Activated naive CD4-positive, alpha-beta T cell treated with anti-CD3 and anti-CD28 coated beads, Interleukin-2, amount 50 U/mL, for 16 hours (primary cell): ENCODE data around the gene SEC14L2.

Experiments used
- DNase-seq: peaks from one replicate; pipeline ENCODE4 v3.0.0-alpha.2; 2020

Gene SEC14L2

DNA sequence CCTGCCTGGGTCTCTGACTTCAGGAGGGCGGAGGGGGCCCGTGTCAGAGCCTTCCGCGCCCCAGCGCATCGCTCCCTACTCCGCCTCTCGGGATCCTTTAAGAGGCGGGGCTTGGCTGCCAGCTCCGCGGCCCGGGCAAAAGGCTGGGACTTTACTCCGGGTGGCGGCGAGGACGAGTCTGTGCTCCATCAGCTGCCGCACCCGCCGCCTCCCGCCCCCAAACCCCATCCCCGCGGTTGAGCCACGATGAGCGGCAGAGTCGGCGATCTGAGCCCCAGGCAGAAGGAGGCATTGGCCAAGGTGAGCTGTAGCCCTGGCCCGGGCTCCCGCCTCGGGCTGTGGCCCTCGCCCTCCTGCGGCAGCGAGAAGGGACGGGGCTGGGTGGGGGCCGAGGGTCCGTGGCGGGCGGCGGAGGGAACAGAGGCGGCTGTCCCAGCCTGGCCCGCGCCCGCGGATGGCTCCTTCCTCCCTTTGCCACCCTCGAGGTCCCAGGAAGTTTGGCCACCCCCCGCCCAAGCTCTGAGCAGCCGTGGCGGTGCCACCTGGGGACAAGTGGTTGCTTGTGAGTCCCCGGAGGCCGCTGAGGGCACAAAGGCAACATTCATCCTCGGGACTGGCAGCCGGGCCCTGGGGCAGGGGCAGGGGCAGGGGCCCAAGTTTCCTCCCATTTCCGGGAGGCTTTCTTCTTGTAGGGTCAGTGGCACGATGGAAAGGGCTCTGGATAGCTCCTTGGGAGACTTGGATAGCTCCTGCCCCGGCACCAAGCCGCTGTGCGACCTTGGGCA, at the start of gene SEC14L2:
TSS of gene SEC14L2 (plus strand) at position 148 of the 785 bp plus-strand sequence. CDS start at position 247, 99 bp downstream.
- peak; percentile 69 for DNase-seq

DNA sequence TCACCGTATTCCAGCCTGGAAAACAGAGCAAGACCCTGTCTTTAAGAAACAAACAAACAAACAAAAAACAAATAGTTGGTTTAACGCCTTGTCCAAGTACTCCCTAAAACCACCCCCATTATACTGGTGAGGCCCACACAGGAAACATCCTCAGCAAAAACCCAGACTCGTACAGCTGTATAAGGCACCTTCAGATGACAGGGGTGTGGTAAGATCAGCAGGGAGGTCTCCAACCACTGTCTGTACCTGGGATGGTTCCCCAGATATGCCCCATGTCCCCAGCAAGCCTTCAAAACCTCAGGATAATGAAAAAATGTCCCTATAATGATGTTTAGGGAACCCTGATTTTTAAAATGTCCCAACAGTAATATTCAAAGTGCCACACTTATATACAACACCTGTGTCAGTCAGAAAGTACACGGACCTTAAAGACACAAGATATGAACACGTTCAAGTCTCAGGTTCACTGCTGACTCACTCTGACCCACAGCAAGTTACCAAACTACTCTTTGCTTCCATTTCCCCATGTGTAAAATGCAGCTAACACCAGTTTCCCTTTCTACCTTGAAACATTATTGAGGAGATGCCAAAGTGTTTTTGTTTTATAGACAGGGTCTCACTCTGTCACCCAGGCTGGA, 49.4 kb upstream of the SEC14L2 start:
- DNase-seq = no peak

DNA sequence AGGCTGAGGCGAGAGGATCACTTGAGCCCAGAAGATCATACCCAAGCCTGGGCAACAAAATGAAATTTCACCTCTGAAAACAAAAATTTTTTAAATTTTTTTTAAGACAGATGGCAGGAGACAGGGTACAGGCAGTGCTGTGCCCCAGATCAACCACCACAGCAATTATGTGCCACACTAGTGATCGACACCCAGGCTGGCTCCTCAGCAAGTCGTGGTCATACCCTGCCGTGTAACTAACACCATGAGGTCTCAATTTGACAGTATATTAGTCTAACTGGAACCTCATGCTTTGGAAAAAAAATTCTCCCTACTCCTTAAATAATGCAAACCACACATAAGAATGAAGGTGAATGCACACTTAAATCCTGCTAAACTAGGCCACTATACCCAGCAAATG, 48.4 kb upstream of the SEC14L2 start:
- no peak for DNase-seq

DNA sequence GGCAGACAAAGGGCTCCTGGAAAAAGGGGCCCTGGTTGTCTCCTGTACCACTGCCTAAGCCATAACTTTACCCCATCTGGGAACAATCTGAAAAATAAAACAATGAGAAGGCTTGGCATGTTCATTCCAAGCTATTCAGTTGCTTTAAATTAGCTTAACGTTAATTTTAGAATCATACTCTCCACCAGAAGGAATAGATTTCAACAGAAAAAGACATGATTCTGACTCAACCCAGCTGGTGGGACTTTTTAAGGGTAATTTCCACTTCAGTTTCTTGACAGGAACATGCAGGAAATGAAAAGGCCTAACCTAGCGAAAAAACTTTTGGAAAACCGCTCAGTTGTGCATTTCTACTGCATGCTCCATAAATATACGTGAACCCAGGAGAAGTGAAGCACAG, 48.0 kb upstream of the SEC14L2 start:
- no peak for DNase-seq

DNA sequence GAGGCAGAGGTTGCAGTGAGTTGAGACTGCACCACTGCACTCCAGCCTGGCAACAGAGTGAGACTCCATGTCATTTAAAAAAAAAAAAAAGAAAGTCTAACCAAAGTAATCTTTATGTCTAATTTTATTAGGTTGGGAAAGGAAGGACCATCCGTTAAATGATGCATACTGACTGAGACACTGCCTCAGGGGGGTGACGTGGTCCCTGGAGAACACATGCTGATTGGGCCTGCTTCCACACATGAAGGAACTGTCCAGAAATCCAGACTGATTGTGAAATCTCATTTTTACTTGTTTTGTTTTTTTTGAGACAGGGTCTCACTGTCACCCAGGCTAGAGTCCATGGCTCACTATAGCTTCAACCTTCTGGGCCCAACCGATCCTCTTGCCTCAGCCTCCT, 45.6 kb upstream of the SEC14L2 start:
- no peak for DNase-seq

DNA sequence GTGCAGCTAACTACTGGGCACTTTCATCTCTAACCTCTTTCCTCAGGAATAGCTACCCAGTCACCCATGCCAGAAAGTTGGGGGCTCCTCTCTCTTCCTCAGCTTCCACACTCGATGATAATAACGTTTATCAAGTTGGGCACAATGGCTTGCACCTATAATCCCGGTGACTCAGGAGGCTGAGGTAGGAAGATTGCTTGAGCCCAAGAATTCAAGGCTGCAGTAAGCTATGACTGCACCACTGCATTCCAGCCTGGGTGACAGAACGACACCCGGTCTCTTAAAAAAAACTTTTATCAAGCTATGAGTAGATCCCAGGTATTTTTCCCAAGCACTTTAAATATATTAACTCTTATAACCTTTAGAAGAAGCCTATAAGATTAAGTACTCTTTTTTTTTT, 42.2 kb upstream of the SEC14L2 start:
- DNase-seq = no peak

DNA sequence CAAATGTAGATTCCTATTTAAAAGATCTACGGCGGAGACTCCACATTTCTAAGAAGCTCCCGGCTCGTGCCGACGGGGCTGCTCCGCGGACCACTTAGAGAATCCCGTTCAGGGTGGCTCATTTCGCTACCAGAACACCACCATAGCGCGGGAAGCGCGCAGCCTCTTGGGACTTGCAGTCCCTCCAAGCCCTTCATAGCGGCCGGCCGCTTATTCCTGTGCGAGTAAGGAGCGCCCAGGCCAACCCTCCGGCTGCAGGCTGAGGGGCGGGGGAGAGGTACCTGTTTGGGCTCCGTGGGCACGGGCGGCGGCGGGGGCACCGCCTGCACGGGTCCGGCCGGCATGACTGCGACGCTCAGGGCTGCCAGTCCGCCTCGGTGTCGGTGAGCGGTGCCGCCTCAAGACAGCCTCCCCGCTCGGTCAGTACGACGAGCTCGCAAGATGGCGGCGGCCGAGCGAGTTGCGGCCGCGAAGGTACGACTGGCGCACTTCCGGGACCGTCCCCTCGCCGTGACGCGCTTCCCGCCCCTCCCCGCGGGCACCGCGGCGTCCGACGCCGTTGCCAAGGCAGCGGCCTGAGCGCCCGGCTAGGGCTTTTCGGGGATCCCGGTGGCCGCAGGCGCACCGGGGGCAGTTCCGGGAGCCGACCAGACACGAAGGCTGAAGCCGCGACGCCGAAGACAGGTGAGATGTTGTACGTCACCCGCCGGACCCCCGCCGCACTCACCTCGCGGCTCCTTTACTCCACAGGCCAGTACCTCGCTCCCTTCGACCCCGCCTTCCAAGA, 40.2 kb upstream of the SEC14L2 start, which contains the start of the genes CCDC157 and SF3A1:
TSS of gene CCDC157 (plus strand) at position 559 of the 787 bp plus-strand sequence. CDS start 8,994 bp downstream, outside the sequence.
TSS of gene SF3A1 (minus strand) at position 446 of the 787 bp plus-strand sequence. CDS start at position 344, 102 bp downstream.
- peak; percentile 87 for DNase-seq

DNA sequence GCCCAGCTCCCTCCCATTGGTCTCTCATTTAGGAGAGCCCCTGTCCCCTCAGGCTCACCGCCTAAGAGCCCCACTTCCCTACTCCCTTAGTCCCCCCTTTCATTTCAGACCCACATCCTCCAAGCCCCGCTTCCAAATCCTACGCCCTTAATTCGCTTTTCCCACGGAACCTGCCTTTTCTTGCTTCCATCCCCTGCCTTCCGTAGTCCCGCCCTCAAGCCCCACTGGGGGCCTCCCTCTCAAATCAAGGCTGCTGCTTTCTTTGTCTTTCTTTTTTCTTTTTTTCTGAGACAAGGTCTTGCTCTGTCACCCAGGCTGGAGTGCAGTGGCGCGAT, 39.6 kb upstream of the SEC14L2 start:
- peak; percentile 28 for DNase-seq

DNA sequence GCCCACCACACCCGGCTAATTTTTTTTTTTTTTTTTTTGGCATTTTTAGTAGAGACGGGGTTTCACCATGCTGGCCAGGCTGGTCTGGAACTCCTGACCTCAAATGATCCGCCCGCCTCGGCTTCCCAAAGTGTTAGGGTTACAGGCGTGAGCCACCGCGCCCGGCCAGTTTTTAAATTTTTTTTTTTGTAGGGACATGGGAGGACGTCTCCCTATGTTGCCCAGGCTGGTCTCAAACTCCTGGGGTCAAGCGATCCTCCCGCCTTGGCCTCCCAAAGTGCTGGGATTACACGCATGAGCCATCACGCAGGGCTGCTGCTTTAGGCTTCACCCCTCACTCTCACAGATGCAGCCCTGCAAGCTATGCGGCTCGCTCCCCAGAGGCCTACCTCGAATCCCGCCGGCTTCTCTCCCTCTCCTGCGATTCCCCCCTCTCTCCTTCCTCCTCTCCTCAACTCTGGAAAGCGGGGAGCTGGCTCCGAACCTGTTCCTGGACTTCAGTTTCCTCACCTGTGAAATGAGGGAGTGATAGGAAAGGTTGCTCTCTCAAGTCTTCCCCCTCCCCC, 39.1 kb upstream of the SEC14L2 start:
- DNase-seq = no peak

DNA sequence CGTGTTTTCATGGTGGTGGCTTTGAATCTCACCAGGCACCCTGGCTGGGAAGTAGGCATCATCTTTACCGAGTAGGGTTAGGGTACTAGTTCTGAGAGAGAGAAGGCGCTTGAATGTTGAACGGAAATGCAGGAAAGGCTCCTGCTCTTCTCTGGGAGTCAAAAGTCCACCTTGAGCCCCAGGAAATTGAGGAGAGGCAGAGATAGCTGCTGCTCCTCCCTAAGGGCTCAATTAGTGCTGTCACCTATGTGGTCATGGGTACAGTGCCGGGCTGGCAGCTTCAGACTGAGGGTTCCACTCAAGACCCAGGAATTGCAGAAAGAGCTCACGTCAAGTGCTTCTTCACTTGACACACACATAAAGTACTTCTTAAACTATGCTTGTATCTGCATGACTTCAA, 38.3 kb upstream of the SEC14L2 start:
- no peak for DNase-seq

DNA sequence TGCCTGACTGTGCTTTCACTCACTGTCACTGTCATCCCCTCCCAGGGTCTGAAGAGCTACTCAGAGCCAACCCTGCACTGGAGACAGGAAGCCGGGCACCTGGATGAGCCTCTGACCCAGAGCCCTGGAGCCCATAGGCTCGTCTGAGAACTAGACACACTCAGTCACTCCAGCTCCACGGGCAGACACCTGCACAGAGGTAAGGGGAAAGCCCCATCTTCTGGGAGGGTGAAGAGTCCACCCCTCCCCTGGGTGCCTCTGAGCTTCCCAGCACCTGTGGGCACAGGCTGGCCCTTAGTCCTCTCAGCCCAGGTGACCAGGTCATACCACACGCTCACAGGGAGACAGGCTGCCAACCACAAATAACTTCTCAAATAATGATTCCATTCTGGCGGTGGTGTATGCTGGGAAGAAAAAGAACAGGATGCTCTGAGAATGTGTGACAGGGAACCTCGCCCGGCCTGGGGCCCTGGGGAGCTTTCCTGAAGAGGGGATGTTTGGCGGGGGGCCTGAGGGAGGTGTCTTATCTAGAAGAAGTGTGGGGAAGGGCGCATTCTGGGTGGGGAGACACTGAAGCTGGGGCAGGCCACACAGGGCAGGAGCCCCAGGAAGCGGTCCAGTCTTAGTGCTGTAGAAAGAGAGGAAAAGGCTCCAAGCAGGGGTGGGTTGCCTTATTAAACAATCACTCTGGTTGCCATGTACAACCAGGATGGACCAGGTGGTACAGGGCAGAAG, 34.7 kb upstream of the SEC14L2 start:
- no peak for DNase-seq

DNA sequence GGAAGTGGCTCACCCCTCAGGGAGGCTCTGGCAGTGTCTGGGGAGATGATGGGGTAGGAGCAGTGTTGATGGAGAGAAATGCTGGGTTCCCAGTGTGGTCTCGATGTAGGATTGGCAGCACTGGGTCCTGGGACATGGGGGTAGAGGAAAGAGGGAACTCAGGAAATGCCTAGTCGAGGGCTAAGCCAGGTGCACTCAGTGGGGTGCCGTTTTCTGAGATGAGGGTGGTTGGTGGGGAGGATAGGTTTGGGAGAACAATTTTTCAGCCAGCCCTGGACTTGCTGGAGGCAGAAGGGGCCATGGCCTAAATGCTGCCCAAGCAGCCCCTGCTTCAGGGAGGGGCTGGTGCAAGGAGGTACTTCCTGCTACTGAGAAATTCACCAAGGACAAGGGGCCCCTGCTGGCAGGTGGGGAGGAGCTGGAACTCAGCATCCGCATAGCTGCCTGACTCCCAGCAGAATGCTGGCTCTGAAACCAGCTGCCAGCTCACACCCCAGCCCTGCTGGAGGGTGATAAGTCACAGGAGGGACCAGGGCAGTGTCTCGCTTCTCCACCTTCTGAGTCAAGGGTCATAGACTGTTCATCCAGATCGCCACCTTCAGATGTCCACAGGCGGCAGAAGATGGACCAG, 34.1 kb upstream of the SEC14L2 start:
- DNase-seq = no peak

DNA sequence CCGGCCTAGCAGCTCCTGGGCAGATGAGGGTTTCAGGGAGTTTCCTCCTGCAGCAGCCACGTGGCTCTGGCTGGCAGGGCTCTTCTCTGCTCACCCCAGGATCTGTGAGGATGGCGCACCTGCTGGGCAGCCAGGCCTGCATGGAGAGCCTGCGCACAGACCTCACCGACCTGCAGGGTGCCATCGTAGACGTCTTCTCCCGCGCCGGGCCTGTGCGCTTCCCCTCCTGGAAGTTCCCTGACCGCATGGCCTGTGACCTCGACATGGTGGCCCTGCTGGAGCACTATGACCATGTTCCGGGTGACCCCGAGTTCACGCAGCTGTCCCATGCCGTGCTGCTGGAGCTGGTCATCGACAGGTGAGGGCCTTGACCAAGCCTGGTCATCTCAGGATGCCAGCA, 30.9 kb upstream of the SEC14L2 start:
- DNase-seq = no peak

DNA sequence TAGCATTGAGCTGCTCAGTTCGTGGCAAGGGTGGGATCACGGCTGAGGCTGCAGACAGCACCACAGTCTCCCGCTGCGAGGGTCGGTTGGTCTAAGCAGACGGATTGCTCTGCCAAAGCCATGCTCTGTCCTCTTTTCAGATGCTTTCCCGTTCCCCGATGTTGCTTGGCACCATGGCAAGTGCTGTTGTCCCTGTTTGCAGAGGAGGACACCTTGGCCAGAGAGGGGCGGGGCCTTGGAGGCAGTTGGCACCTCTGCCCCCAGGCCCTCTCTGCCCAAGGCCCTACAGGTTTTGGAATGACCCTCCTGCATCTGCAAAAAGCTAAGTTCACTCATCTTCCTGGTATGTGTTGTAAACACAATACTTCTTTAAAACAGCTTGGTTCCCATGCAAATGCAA, 28.4 kb upstream of the SEC14L2 start:
- DNase-seq = no peak

DNA sequence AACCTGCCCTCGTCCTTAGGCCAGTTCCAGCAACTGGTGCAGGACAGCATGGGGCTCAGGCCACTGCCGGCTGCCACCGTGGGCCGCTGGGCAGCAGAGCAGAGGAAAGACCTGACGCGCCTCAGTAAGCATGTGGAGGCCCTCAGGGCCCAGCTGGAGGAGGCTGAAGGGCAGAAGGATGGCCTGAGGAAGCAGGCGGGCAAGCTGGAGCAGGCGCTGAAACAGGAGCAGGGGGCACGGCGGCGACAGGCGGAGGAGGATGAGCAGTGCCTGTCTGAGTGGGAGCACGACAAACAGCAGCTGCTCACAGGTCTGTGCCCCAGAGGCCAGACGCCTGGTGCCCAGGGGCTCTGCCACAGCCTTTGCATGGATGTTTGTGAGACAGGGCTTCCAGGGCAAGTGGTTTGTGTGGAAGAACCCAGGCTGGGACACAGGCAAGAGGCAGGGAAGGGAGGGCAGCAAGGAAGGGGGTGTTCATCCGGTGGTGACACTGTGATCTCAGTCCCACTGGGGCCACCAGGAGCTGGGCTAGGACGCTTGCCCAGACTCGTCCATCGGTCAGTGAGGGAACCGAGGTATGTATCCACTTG, 26.1 kb upstream of the SEC14L2 start:
- no peak for DNase-seq

DNA sequence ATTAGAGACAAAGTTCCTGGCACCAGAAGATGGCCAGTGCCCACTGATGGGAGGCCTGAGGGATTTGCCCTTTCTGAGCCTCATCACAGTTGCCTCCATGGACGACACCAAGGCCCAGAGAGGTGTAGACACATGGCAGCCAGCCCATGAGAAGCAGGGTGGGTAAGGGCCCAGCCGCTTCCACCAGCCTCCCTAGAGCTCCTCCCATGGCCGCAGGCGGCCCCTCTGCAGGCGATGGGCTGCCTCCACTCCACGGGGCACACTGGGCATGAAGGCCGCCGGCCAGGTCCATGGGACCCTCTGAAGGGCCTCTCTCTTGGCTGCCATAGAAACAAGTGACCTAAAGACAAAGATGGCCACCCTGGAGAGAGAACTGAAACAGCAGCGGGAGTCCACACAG, 25.5 kb upstream of the SEC14L2 start:
- DNase-seq = no peak

DNA sequence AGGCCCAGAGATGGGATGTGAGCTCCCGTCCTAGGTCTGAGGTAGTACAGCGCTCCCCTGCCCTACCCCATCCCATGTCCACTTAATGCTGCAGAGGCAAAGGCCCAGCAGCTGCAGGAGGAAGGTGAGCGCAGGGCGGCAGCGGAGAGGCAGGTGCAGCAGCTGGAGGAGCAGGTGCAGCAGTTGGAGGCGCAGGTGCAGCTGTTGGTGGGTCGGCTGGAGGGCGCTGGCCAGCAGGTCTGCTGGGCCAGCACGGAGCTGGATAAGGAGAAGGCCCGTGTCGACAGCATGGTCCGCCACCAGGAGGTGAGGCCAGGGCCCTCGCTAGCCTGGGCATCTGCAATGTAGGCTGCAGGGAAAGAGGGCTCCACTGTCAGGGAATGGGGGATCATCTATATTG, 24.8 kb upstream of the SEC14L2 start:
- DNase-seq = no peak

DNA sequence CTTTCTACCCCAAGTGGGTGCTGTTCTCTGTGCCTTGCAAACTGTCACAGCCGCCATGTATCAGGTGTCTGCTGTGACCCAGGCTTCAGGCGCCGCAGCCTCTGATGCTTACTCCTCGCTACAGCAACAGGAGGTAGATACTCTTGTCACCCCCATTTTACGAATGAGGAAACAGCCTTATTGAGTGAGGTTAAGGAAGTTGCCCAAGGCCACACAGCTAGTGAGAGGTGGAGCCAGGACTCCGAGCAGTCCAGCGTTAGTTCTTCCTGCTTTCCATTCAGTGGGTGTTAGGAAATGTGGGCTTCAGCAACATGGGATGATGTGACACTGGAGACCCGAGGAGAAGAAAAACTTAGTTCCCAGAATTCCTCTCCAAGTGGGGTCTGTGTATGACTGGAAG, 23.9 kb upstream of the SEC14L2 start:
- DNase-seq = no peak

DNA sequence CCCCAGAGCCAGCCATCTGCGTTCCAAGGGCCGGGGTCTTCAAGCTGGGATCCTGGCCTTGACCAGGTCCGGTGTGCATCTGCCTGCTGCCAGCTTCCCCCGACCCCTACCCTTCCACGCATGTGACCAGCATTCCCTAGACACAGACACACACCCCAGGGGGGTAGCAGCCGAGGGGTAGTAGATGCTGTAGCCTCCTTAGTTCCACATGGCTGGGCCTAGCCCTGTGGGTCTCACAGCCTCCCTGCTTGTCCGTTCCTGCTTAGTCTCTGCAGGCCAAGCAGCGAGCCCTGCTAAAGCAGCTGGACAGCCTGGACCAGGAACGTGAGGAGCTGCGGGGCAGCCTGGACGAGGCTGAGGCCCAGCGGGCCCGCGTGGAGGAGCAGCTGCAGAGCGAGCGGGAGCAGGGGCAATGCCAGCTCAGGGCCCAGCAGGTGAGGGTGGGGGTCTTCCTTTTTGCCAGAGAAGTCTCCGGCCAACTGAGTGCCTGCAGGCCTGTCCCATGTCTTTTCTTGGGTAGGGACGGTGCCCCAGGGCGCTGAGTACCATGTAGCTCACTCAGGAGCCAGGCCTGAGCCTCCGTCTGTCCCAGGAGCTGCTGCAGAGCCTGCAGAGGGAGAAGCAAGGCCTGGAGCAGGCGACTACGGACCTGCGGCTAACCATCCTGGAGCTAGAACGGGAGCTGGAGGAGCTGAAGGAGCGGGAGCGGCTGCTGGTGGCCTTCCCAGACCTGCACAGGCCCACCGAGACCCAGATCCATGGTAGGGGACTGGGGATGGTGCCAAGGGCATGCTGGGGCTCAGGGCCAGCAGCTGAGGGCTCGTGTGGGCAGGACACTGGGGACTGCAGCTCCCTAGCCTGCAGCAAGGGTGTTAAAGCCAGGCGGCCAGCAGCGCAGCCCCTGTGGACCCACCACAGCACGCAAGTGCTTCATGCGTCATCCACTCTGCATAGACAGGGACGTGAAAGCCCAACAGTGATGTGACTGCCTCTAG, 23.2 kb upstream of the SEC14L2 start:
- no peak for DNase-seq

DNA sequence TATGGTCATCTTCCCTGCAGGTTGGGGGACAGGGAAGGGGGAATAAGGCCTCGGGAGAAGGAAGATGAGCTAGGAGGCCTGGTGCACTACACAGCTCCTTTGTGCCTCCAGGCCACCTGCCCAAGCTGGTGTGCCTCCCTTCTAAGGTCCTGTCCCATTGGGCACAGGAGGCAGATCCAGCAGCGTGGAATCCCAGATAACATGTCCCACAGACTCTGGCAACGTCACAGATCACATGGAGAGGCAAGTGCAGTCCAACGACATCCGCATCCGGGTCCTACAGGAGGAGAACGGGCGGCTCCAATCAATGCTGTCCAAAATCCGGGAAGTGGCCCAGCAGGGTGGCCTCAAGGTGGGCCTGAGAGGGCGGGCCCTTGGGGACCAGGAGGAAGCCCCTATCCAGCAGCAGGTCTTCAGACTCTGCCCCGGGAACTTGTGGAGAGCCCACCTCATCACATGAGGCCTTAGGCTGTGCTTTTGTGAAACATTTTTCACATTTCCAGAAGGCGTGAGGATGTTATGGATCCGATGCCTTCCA, 21.4 kb upstream of the SEC14L2 start:
- no peak for DNase-seq
